HEK293 (cell line): ENCODE results near the gene KIF2C.

ENCODE experiments used
- CTCF ChIA-PET: fragments of 350-600 bp; formaldehyde crosslinking; extraction: SDS; loops from one replicate; lab custom pipeline; 2021; ENCODE audit warnings: antibody characterized with exemption; lab: Yijun Ruan, JAX
- POLR2A ChIA-PET: fragments of 300-600 bp; formaldehyde crosslinking; extraction: SDS; loops from one replicate; lab custom pipeline; 2020; ENCODE audit warnings: antibody characterized with exemption, inconsistent platforms; lab: Yijun Ruan, JAX
- H3K27ac ChIP-seq: fragments of 200-500 bp; sonication (Bioruptor generic); 2 replicates; pipeline ENCODE4 v1.5.1; 2014; ENCODE audit warnings: low read depth, low read length, control low read depth, inconsistent platforms; ENCODE audit errors: extremely low read depth
- H3K36me3 ChIP-seq, 2 experiments: fragments of 200-500 bp in 1 of 2; sonication (Bioruptor generic) in 1 of 2; 1 replicate in 1 of 2; 2 replicates in 1 of 2; pipeline ENCODE4 v1.5.1; 2014 to 2017; ENCODE audit warnings: inconsistent platforms in 2 of 2, low read length in 2 of 2; ENCODE audit not compliant: control insufficient read depth in 2 of 2, insufficient read depth in 1 of 2
- H3K4me1 ChIP-seq: fragments of 200-500 bp; sonication (Bioruptor generic); 2 replicates; pipeline ENCODE4 v1.5.1; 2014; ENCODE audit warnings: mild to moderate bottlenecking, low read length, inconsistent platforms; ENCODE audit not compliant: control insufficient read depth, insufficient read depth
- H3K4me3 ChIP-seq: 2 replicates; pipeline ENCODE4 v1.5.1; 2011; ENCODE audit warnings: low read depth, mild to moderate bottlenecking, control low read depth, low read length, moderate library complexity
- H3K9me3 ChIP-seq: fragments of 200-500 bp; sonication (Bioruptor generic); 2 replicates; pipeline ENCODE4 v1.5.1; 2014; ENCODE audit warnings: low read depth, low read length, inconsistent platforms; ENCODE audit not compliant: control insufficient read depth, insufficient read depth
- OSR2 ChIP-seq: fragments of 450-650 bp; formaldehyde crosslinking; IDR thresholded peaks from 2 replicates; pipeline ENCODE4 v1.5.1; 2016; ENCODE audit warnings: missing biosample characterization, missing genetic modification characterization
- ZFHX2 ChIP-seq: fragments of 450-650 bp; formaldehyde crosslinking; conservative IDR thresholded peaks from 2 replicates; pipeline ENCODE4 v1.5.1; 2016; ENCODE audit warnings: missing biosample characterization, missing genetic modification characterization
- ZNF335 ChIP-seq: fragments of 450-650 bp; formaldehyde crosslinking; conservative IDR thresholded peaks from 2 replicates; pipeline ENCODE4 v1.5.1; 2016; ENCODE audit warnings: missing biosample characterization, missing genetic modification characterization
- ZNF341 ChIP-seq: fragments of 450-650 bp; formaldehyde crosslinking; IDR thresholded peaks from 2 replicates; pipeline ENCODE4; 2016; ENCODE audit warnings: low read depth, missing biosample characterization, missing genetic modification characterization
- ZNF571 ChIP-seq: fragments of 450-650 bp; formaldehyde crosslinking; IDR thresholded peaks from 2 replicates; pipeline ENCODE4 v1.5.0; 2017; ENCODE audit warnings: missing biosample characterization, missing genetic modification characterization
- ZNF621 ChIP-seq: fragments of 450-650 bp; formaldehyde crosslinking; IDR thresholded peaks from 2 replicates; pipeline ENCODE4 v1.5.1; 2017; ENCODE audit warnings: missing biosample characterization, missing genetic modification characterization
- ZNF626 ChIP-seq: fragments of 450-650 bp; sonication (Bioruptor Pico); formaldehyde crosslinking; IDR thresholded peaks from 2 replicates; pipeline ENCODE4 v1.5.1; 2018; ENCODE audit warnings: missing biosample characterization, missing genetic modification characterization, inconsistent platforms
- ZNF670 ChIP-seq: fragments of 450-650 bp; formaldehyde crosslinking; IDR thresholded peaks from 2 replicates; pipeline ENCODE4 v1.5.1; 2016; ENCODE audit warnings: missing biosample characterization, missing genetic modification characterization, low read depth
- ZNF701 ChIP-seq: fragments of 450-650 bp; formaldehyde crosslinking; IDR thresholded peaks from 2 replicates; pipeline ENCODE4 v1.5.1; 2016; ENCODE audit warnings: missing biosample characterization, missing genetic modification characterization
- ZNF792 ChIP-seq: fragments of 450-650 bp; formaldehyde crosslinking; IDR thresholded peaks from 2 replicates; pipeline ENCODE4 v1.5.1; 2016; ENCODE audit warnings: missing biosample characterization, missing genetic modification characterization
- ZSCAN16 ChIP-seq: fragments of 450-650 bp; formaldehyde crosslinking; IDR thresholded peaks from 2 replicates; pipeline ENCODE4 v1.5.1; 2016; ENCODE audit warnings: missing biosample characterization, missing genetic modification characterization
- ZSCAN30 ChIP-seq: fragments of 450-650 bp; IDR thresholded peaks from 2 replicates; pipeline ENCODE4 v1.5.1; 2018; ENCODE audit warnings: missing biosample characterization, mild to moderate bottlenecking, missing genetic modification characterization, moderate library complexity
- TF ChIP-seq, protein P1 (sequence below): fragments of 450-650 bp; formaldehyde crosslinking; IDR thresholded peaks from 2 replicates; pipeline ENCODE4 v1.5.1; 2017; ENCODE audit warnings: missing biosample characterization, missing genetic modification characterization
- TF ChIP-seq, protein P2 (sequence below): fragments of 450-650 bp; formaldehyde crosslinking; IDR thresholded peaks from 2 replicates; pipeline ENCODE4 v1.5.1; 2017; ENCODE audit warnings: missing biosample characterization, missing genetic modification characterization
- TF ChIP-seq, protein P3 (sequence below): fragments of 450-650 bp; formaldehyde crosslinking; IDR thresholded peaks from 2 replicates; pipeline ENCODE4 v1.5.1; 2016; ENCODE audit warnings: missing biosample characterization, missing genetic modification characterization
- TF ChIP-seq, protein P4 (sequence below): fragments of 450-650 bp; formaldehyde crosslinking; IDR thresholded peaks from 2 replicates; pipeline ENCODE4 v1.5.1; 2016; ENCODE audit warnings: missing biosample characterization, missing genetic modification characterization, low read depth
- TF ChIP-seq, protein P5 (sequence below): fragments of 450-650 bp; formaldehyde crosslinking; IDR thresholded peaks from 2 replicates; pipeline ENCODE4 v1.5.1; 2017; ENCODE audit warnings: missing biosample characterization, missing genetic modification characterization
- TF ChIP-seq, protein P6 (sequence below): fragments of 450-650 bp; formaldehyde crosslinking; IDR thresholded peaks from 2 replicates; pipeline ENCODE4 v1.5.1; 2016; ENCODE audit warnings: missing biosample characterization, missing genetic modification characterization

Gene KIF2C

DNA sequence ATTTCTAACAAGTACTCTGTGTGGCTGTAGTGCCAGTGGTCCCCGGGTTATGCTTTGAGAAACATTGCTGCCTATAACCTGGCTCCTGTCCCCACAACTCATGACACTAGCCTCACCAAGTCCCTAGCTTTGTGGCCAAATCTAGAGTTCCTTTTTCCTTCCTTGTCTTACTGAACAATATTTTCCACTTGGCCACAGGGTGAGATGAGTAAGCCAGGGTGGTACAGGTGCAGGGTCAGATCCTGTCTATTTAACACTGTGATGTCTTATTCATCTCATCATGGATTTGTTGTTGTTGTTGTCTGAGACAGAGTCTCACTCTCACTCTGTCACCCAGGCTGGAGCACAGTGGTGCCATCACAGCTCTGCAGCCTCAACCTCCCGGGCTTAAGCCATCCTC is 46.5 kb upstream of the KIF2C start:
- CTCF ChIA-PET = interaction anchor here (1.1 to 1.2 kb wide), 2 partner anchors 9 to 11 kb away, joined by 3 read pairs; no protein-coding TSS in a partner anchor
- TF ChIP-seq, protein P1, sequence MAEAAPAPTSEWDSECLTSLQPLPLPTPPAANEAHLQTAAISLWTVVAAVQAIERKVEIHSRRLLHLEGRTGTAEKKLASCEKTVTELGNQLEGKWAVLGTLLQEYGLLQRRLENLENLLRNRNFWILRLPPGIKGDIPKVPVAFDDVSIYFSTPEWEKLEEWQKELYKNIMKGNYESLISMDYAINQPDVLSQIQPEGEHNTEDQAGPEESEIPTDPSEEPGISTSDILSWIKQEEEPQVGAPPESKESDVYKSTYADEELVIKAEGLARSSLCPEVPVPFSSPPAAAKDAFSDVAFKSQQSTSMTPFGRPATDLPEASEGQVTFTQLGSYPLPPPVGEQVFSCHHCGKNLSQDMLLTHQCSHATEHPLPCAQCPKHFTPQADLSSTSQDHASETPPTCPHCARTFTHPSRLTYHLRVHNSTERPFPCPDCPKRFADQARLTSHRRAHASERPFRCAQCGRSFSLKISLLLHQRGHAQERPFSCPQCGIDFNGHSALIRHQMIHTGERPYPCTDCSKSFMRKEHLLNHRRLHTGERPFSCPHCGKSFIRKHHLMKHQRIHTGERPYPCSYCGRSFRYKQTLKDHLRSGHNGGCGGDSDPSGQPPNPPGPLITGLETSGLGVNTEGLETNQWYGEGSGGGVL (tag by site-specific recombination) = no peak
- TF ChIP-seq ZNF621 (tag by site-specific recombination) (no peak), ZNF701 (tag by site-specific recombination) (no peak)
- TF ChIP-seq, protein P2, sequence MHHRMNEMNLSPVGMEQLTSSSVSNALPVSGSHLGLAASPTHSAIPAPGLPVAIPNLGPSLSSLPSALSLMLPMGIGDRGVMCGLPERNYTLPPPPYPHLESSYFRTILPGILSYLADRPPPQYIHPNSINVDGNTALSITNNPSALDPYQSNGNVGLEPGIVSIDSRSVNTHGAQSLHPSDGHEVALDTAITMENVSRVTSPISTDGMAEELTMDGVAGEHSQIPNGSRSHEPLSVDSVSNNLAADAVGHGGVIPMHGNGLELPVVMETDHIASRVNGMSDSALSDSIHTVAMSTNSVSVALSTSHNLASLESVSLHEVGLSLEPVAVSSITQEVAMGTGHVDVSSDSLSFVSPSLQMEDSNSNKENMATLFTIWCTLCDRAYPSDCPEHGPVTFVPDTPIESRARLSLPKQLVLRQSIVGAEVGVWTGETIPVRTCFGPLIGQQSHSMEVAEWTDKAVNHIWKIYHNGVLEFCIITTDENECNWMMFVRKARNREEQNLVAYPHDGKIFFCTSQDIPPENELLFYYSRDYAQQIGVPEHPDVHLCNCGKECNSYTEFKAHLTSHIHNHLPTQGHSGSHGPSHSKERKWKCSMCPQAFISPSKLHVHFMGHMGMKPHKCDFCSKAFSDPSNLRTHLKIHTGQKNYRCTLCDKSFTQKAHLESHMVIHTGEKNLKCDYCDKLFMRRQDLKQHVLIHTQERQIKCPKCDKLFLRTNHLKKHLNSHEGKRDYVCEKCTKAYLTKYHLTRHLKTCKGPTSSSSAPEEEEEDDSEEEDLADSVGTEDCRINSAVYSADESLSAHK (tag by site-specific recombination) = no peak
- POLR2A ChIA-PET = interaction anchor here (1.9 kb wide), 1 partner anchor 19 kb away, joined by 5 read pairs; the partner anchor contains the start of genes ARMH1 and TMEM53
- Histone ChIP-seq H3K4me1 (no peaks in the 10 kb centered on the region), H3K4me3 (no peak overlapping the region), H3K27ac (no peak overlapping the region), H3K9me3 (no peaks in the 10 kb centered on the region), H3K36me3 (no peaks in the 10 kb centered on the region)

DNA sequence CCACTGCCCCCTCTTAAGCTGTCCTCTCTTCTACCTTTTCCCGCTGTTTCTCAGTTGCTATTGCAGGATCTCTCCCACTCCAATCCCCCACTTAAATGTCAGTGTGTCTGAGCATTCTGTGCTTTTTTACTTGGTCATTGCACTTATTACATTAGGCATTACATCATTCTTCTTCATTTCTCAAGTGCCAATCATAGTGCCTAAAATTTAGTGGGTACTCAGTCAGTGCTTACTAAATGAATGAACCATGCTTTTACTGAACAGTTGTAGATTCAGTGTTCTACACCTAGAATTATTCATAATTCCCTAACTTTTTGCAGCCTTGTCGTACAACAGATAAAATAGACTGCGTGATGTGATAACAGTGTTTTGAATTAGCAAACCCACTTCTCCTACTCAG is 45.7 kb upstream of the KIF2C start:
- H3K4me3 ChIP-seq = no peak overlapping the region
- no peaks in the 10 kb centered on the region for H3K4me1 ChIP-seq
- H3K9me3 ChIP-seq = no peaks in the 10 kb centered on the region
- no peak overlapping the region for H3K27ac ChIP-seq
- ChIA-PET CTCF (no interaction called here), POLR2A (interaction anchor here (1.9 kb wide), 1 partner anchor 20 kb away, joined by 5 read pairs; the partner anchor contains the start of genes ARMH1 and TMEM53)
- no peaks in the 10 kb centered on the region for H3K36me3 ChIP-seq
- TF ChIP-seq ZNF626 (tag by site-specific recombination) (no peak), ZSCAN16 (tag by site-specific recombination) (no peak), ZNF670 (tag by site-specific recombination) (no peak), ZNF571 (tag by site-specific recombination) (no peak), ZNF341 (no peak), ZNF335 (0 out of 2 replicates have a peak, but pooled peaks have one; percentile 20), ZNF792 (tag by site-specific recombination) (no peak), OSR2 (no peak), ZNF621 (tag by site-specific recombination) (no peak), ZFHX2 (tag by site-specific recombination) (0 out of 2 replicates have a peak, but pooled peaks have one; percentile 8), ZSCAN30 (no peak)
- TF ChIP-seq, protein P3, sequence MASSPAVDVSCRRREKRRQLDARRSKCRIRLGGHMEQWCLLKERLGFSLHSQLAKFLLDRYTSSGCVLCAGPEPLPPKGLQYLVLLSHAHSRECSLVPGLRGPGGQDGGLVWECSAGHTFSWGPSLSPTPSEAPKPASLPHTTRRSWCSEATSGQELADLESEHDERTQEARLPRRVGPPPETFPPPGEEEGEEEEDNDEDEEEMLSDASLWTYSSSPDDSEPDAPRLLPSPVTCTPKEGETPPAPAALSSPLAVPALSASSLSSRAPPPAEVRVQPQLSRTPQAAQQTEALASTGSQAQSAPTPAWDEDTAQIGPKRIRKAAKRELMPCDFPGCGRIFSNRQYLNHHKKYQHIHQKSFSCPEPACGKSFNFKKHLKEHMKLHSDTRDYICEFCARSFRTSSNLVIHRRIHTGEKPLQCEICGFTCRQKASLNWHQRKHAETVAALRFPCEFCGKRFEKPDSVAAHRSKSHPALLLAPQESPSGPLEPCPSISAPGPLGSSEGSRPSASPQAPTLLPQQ (tag by site-specific recombination) = 0 out of 2 replicates have a peak, but pooled peaks have one; percentile 37
- TF ChIP-seq, protein P1 (tag by site-specific recombination) = peak; percentile 37; the same call in 1 of the 2 replicates
- TF ChIP-seq, protein P4, sequence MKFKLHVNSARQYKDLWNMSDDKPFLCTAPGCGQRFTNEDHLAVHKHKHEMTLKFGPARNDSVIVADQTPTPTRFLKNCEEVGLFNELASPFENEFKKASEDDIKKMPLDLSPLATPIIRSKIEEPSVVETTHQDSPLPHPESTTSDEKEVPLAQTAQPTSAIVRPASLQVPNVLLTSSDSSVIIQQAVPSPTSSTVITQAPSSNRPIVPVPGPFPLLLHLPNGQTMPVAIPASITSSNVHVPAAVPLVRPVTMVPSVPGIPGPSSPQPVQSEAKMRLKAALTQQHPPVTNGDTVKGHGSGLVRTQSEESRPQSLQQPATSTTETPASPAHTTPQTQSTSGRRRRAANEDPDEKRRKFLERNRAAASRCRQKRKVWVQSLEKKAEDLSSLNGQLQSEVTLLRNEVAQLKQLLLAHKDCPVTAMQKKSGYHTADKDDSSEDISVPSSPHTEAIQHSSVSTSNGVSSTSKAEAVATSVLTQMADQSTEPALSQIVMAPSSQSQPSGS (tag by site-specific recombination) = peak; percentile 80
- TF ChIP-seq, protein P5, sequence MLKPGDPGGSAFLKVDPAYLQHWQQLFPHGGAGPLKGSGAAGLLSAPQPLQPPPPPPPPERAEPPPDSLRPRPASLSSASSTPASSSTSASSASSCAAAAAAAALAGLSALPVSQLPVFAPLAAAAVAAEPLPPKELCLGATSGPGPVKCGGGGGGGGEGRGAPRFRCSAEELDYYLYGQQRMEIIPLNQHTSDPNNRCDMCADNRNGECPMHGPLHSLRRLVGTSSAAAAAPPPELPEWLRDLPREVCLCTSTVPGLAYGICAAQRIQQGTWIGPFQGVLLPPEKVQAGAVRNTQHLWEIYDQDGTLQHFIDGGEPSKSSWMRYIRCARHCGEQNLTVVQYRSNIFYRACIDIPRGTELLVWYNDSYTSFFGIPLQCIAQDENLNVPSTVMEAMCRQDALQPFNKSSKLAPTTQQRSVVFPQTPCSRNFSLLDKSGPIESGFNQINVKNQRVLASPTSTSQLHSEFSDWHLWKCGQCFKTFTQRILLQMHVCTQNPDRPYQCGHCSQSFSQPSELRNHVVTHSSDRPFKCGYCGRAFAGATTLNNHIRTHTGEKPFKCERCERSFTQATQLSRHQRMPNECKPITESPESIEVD = no peak
- TF ChIP-seq, protein P6, sequence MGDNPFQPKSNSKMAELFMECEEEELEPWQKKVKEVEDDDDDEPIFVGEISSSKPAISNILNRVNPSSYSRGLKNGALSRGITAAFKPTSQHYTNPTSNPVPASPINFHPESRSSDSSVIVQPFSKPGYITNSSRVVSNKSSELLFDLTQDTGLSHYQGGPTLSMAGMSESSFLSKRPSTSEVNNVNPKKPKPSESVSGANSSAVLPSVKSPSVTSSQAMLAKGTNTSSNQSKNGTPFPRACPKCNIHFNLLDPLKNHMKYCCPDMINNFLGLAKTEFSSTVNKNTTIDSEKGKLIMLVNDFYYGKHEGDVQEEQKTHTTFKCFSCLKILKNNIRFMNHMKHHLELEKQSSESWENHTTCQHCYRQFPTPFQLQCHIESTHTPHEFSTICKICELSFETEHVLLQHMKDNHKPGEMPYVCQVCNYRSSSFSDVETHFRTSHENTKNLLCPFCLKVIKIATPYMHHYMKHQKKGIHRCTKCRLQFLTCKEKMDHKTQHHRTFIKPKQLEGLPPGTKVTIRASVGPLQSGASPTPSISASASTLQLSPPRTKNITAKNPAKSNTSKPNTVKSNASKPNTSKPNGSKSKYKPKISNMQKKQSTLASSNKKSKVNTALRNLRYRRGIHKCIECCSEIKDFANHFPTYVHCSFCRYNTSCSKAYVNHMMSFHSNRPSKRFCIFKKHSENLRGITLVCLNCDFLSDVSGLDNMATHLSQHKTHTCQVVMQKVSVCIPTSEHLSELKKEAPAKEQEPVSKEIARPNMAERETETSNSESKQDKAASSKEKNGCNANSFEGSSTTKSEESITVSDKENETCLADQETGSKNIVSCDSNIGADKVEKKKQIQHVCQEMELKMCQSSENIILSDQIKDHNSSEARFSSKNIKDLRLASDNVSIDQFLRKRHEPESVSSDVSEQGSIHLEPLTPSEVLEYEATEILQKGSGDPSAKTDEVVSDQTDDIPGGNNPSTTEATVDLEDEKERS = no peak
